GM12875 (cell line): Measurements from ENCODE around the gene FAM167B.
A peak's percentile ranks its signal among the peaks of the same experiment; 100 is the strongest.

Experiments
- H3K4me3 ChIP-seq: one replicate; pipeline ENCODE4 v1.5.1; 2011; ENCODE audit warnings: low read depth, low read length, control low read depth
- CTCF ChIP-seq: IDR thresholded peaks from 2 replicates; pipeline ENCODE4 v1.5.1; 2011; ENCODE audit warnings: low read depth, mild to moderate bottlenecking, control low read depth, inconsistent platforms, low read length, moderate library complexity, borderline replicate concordance; ENCODE audit not compliant: insufficient read depth

FAM167B gene

GRCh38 chr1:32240140-32240951 lies 6.7 kb upstream of the FAM167B start:
- no peak for TF ChIP-seq CTCF
- peak overlapping the region; percentile 61 for H3K4me3 ChIP-seq

DNA sequence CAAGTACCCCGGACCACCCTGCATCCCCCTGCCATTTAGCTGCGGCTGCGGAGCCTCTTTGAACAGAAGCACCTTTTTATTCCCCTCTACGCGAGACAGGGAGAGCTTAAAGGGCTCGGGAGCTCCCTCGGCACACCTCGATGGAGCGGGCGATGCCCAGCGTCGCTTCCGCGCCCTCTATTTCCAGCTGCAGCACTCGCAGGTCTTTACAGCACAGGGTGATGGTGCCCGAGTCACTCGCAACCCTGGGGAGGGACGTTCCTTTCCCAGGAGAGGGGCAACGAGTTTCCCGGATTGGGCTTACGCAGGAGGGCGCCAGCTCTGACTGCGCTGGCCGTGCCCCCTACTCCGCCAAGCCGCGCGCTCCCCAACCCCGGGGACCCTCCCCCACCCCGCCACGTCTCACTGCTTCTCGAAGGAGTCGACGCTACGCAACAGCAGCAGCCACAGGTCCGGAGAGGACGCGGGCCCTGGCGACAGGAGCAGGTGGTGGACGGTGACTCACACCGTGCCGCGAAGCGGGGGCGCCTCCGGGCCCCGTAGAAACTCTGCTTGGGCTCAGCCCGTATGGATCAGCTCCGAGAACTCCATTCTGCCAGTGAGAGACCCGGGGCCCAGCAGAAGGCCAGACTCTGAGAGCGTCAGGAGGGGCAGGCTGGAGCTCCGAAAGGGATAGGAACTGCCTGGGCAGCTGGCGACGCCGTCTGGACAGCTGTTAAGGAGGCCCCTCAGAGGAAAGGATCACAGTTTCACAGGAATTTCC lies 5.8 kb upstream of the FAM167B start:
- H3K4me3 ChIP-seq, result peak overlapping the region; percentile 61
- TF ChIP-seq CTCF, result no peak

DNA sequence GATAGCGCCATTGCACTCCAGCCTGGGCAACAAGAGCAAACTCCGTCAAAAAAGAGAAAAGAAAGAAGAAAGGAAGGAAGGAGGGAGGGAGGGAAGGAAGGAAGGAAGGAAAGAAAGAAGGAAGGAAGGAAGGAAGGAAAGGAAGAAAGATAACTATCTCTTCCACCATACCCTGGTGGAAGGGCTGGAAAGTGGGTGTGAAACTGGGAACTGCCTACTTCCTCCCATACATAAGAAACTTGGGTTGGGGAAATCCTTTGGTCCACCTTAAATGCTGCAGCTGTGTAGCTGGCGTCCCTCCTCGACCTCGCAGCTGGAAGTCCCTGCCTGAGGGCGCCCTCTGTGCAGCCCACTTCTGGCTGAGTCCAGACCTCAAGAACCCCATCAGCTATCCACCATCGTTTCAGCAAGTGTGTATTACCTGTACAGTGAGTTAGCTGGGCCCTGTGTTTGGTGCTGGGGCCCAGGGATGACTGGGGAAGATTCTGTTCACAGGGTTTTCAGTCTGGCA lies 4.6 kb upstream of the FAM167B start:
- TF ChIP-seq CTCF, result no peak
- no peak overlapping the region for H3K4me3 ChIP-seq

GRCh38 chr1:32247452-32247851 lies 430 bp downstream of the FAM167B start:
- no peak overlapping the region for H3K4me3 ChIP-seq
- no peak for TF ChIP-seq CTCF

- peak overlapping the region; percentile 21 for H3K4me3 ChIP-seq
- TF ChIP-seq CTCF, result peak; percentile 98
Measured at GRCh38 chr1:32247983-32248889, 1.2 kb downstream of the FAM167B start.

GRCh38 chr1:32249831-32250525 lies 3.0 kb downstream of the FAM167B start:
- peak overlapping the region; percentile 3 for H3K4me3 ChIP-seq
- no peak for TF ChIP-seq CTCF
